HG03039 (cell line): Measurements from ENCODE around the gene CLTCL1.
A peak's percentile ranks its signal among the peaks of the same experiment; 100 is the strongest.
"Not testable (repeated sequence)": the region's sequence is repeated elsewhere in the genome, so short reads cannot be mapped to it uniquely, and the experiment has no call there.

ENCODE experiments used
- ATAC-seq: cut with Tn5 transposase; IDR thresholded peaks from one replicate; pipeline ENCODE4 v1.9.1; 2021; ENCODE audit warnings: mild to moderate bottlenecking, moderate library complexity; ENCODE audit not compliant: unreplicated experiment

The CLTCL1 gene

DNA sequence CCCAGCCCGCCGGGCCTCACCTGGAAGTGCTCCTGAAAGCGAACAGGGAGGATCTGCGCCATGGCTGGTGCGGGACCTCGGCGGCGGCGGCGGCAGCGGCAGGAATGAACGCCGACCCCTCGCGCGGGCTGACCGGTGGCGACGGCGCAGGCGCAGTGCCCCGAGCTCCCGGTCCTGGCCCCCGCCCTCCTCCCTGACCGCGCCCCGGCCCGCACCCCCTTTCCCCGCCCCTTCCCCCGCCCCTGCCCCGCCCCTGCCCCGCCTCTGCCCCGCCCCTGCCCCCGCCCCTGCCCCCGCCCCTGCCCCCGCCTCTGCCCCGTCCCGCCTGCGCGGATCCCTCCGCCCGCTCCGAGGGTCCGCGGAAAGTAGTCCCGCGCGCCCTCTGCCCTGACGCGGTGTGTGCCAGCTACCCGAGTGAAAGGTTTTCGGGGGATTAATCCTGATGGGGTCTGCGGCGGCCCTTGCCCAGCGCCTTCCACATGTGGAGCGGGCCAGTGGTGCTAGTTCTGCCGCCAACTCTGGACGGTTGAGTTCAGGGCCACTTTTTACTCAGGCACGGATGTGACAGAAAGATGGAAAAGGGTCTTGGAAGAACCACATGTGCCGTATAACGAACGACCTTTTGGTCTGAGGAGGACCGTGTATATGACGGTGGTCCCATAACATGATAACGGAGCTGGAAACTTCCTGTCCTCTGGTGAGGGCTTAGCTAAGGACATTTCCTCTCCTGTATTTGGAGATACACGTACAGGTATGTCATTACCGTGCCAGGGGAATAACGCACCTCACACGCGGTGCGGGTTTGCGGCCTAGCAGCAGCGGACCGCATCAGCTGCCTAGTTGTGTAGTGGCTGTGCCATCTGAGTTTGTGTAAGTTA lies at the start of gene CLTCL1:
Gene CLTCL1 (minus strand): TSS at position 140 of the 878 bp plus-strand sequence. CDS start 78 bp downstream, at position 62.
- ATAC-seq: peak; percentile 47

DNA sequence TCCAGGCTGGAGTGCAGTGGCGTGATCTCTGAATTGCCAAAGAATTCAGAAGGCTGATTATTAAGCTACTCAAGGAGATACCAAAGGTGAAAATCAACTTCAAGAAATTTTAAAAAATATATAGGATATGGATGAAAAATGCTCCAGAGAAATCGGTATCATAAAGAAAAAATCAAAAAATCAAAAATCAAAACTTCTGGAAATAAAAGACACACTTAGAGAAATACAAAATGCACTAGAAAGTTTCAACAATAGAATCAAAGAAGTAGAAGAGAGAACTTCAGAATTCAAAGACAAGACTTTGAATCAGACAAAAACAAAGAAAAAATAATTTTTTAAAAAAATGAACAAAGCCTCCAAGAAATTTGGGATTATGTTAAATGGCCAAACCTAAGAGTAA lies 45.6 kb upstream of the CLTCL1 start:
- ATAC-seq: no peak

DNA sequence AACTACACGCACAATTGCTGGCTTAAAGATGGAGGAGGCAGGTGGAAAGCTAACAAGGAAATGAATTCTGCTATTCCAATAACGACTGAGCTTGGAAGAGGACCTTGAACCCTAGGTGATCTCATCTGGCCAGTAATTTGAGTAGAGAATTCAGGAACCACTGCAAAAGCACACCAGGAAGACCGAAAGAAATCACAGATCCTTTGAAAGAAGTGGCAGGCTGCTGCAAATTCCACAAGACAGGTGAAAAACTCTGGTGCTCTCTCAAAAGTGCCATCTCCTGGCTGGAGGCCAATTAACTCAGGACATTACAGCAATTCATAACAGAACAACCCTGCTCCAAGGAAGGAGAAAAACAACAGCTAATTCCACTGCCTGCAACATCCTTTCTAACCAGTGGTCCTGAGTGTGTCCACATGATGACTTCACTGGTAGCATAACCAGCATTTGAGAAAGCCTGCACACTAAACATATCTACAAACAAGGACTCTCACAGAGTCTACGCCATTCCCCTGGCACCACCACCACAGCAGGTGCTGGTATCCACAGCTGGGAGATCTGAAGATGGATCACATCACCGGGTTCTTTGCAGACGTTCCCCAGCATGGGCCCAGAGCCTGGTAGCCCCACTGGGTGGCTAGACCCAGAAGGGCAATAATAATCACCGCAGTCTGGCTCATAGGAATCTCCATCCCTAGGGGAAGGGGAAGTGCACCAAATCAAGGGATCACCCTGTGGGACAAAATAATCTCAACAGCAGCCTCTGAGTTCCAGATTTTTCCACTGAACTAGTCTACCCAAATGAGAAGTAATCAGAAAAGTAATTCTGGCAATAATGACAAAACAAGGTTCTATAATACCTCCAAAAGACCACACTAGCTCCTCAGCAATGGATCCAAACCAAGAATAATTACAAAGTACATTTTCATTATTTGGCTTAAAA lies 44.9 kb upstream of the CLTCL1 start:
- no peak for ATAC-seq

DNA sequence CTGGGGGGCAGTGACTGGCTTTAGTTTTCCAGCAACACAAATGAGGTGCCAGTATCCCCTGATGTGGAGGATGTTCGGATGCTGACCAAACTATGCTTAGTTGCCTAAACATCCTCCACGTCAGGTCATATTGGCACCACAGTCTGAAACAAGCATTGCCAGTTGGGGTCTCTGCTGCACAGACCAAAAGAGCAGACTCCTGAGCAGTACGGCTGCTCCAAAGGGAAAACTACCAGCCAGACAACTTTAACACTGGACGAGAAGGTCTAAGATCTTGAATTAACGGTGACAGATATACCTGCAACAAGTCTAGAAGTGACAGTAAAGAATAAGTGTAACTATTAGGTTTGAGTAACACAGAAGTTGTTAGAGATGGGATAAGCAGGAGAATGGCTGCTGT lies 40.5 kb upstream of the CLTCL1 start:
- no peak for ATAC-seq

- no peak for ATAC-seq
These were observed 40.0 kb upstream of the CLTCL1 start for GRCh38 chr22:19331474-19331873.

GRCh38 chr22:19330865-19331418 lies 39.4 kb upstream of the CLTCL1 start:
- no peak for ATAC-seq

GRCh38 chr22:19330205-19330604 lies 38.7 kb upstream of the CLTCL1 start:
- not testable (repeated sequence) for ATAC-seq

- ATAC-seq: no peak
These were observed 37.9 kb upstream of the CLTCL1 start for GRCh38 chr22:19329454-19329853.

DNA sequence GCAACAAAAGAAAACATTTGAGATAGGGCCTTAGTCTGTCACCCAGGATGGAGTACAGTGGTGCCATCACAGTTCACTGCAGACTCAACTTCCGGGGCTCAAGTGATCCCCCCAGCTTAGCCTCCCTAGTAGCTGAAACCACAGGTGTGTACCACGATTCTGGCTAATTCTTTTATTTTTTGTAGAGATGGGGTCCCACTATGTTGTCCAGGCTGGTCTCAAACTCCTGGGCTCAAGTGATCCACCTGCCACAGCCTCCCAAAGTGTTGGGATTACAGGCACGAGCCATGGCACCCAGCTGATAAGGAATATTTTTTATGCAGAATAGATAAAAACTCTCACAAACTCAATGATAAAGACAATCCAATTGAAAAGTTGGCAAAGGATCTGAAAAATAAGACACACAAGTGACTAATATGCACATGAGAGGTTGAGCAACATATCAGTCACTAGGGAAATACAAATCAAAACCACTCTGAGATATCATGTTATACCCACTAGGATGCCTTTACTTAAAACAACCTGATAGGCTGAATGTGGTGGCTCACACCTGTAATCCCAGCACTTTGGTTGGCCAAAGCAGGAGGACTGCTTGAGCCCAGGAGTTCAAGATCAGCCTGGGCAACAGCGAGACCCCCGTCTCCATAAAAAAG lies 33.9 kb upstream of the CLTCL1 start:
- ATAC-seq: no peak

GRCh38 chr22:19323420-19323819 lies 31.9 kb upstream of the CLTCL1 start:
- ATAC-seq: not testable (repeated sequence)

DNA sequence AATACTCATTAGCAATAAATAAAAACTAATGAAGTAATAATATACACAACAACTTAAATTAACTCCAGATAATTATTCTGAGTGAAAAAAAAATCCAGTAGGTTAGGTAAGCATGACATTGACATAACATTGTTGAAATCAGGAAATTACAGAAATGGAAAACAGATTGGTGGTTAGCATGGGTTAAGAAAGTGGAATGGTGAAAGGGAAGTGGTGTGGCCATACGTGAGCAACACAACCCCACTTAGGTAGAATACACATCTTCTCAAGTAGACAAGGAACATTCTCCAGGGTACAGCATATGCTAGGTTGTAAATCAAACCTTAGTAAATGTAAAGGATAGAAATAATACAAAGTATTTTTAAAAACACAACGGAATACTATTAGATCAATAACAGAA lies 30.2 kb upstream of the CLTCL1 start:
- no peak for ATAC-seq

DNA sequence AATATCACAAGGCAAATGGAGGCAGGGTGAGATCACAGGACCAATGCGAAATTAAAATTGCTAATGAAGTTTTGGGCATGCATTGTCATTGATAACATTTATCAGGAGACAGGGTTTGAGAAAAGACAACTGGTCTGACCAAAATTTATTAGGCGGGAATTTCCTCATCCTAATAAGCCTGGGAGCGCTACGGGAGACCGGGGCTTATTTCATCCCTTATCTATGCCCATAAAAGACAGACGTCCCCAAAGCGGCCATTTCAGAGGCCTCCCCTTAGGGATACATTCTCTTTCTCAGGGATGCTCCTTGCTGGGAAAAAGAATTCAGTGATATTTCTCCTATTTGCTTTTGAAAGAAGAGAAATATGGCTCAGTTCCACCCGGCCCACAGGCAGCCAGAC lies 28.6 kb upstream of the CLTCL1 start:
- not testable (repeated sequence) for ATAC-seq

DNA sequence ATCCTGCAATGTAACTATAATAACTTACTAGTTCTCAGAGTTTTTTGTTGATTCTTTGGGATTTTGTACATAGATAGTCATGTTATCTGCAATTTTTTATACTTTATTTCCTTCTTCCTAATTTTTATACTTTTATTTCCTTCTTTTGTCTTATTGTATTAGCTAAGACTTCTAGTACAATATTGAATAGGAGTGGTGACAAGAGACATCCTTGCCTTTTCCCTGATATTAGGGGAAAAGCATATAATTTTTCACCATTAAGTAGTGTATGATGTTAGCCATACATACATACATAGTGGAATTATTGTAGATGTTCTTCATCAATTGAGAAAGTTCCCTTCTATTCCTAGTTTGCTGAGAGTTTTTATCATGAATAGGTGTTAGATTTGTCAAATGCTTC lies 27.8 kb upstream of the CLTCL1 start:
- no peak for ATAC-seq

DNA sequence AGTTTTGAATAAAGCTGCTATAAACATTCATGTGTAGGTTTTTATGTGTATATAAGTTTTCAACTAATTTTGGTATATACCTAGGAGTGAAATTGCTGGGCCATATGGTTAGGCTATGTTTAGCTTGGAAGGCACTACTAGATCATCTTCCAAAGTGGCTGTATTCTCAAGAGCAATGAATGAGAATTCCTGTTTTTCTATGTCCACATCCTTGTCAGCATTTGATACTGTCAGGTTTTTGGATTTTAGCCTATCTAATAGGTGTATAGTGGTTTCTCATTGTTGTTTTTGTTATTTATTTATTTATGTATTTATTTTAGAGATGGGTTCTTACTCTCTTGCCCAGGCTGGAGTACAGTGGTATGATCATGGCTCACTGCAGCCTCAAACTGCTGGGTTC lies 26.3 kb upstream of the CLTCL1 start:
- no peak for ATAC-seq

DNA sequence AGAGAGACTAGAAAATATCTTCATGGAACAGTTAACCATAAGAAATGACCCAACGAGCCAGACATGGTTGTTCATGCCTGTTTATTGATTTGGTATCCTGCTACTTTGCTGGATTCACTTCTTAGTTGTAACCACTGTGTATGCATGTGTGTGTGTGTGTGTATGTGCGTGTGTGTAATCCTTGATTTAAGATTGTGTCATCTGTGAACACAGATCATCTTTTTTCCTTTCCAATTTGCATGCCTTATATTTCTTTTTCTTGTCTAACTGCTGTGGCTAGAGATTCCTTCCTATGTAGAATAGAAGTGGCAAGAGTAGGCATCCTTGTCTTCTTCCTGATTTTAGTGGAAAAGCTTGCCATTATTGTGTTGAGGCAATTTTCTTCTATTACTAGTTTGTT lies 16.4 kb upstream of the CLTCL1 start:
- ATAC-seq: no peak

- ATAC-seq: not testable (repeated sequence)
These were observed 15.0 kb upstream of the CLTCL1 start for GRCh38 chr22:19306535-19306934.

GRCh38 chr22:19304547-19304946 lies 13.0 kb upstream of the CLTCL1 start:
- no peak for ATAC-seq

DNA sequence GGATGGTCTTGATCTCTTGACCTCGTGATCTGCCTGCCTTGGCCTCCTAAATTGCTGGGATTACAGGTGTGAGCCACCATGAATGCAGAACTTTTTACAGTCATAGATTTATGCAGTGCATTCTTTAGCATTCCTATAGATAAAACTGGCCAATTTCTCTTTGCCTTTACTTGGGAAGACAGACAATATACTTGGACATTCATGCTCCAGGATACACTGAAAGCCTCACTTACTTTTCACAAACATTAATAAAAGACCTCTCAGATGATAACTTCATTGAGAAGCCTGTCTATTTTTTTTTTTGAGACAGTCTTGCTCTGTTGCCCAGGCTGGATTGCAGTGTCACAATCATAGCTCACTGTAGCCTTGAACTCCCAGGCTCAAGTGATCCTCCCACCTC lies 12.3 kb upstream of the CLTCL1 start:
- ATAC-seq: no peak

DNA sequence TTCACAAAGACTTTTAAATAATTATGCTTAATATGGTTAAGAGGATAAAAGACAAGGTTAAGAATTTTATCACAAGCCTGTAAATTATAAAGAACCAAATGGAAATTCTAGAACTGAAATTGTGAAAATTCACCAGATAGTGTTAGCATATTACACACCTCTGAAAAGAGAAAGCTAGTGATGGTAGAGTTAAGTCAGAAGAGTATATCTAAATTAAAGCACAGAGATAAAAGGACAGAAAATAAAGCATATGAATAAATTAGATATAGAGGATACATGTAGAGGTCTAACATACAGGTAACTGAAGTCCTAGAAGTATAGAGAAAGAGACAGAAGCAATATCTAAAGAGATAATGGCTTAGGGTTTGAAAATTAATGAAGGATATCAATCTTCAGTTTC lies 4.2 kb upstream of the CLTCL1 start:
- no peak for ATAC-seq

DNA sequence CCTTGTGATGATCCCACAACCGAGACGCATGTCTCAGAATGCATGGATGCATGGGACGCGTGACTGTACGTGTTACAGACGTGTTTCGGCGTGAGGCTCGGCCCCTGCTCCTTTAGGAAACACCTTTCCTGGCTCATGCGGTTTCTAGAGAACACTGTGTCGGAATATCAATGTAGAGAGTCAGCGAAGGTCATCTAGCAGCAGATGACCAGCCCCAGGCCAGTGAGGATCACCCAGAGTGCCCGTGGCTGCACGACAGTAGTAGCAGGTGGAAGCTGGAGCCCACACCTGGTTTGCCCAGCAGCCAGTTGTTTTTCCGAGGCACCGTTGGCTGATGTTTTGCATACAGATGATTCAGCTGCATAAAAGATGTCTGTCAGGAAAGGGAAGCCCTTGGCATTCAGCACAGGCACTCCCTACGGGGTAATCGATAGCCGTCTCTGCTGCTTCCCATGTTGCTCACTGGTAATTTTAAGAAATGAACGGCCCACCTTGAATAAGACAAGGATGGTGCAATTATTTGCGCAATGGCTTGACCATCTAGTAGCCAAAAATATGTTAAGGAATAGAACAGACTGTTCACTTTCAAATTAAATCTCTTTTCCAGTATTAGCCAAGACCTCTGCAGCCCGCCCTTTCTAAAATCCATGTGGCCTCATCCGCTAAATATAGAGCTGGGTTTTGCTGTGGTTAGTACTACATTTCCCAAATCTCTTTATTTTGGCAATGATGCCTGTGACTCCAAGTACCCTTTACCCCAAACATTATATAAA lies 1.1 kb upstream of the CLTCL1 start:
- ATAC-seq: no peak
